GM21390 (cell line): Measurements from ENCODE around the gene TFCP2L1.
"Not testable (repeated sequence)": the region's sequence is repeated elsewhere in the genome, so short reads cannot be mapped to it uniquely, and the experiment has no call there.

Experiments used
- ATAC-seq: cut with Tn5 transposase; IDR thresholded peaks from one replicate; pipeline ENCODE4 v1.9.1; 2021; ENCODE audit not compliant: unreplicated experiment

Gene TFCP2L1

DNA sequence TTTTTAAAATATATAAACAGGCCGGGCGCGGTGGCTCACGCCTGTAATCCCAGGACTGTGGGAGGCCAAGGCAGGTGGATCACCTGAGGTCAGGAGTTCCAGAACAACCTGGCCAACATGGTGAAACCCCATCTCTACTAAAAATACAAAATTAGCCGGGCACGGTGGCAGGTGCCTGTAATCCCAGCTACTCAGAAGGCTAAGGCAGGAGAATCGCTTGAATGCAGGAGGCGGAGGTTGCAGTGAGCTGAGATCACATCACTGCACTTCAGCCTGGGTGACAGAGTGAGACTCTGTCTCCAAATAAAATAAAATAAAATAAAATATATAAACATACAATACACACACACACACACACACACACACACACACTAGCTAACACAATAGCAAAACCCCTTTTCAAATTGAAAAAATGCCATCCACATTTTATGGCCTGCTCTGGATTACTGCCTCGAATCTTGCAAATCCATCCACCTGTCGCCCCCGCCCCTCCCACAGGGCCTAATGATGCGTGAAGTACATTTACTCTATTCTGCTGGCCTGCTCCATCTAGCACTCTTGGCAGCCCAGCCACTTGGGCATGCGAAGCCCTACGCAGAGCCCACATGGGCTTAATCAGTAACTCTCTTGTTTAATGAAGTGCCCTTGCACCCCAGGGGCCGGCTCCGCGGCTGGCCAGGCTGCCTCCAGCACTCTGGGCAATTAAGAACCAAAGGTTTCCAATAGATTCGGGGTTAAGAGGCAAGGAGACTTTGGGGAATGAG lies 57.4 kb downstream of the TFCP2L1 start:
- not testable (repeated sequence) for ATAC-seq

DNA sequence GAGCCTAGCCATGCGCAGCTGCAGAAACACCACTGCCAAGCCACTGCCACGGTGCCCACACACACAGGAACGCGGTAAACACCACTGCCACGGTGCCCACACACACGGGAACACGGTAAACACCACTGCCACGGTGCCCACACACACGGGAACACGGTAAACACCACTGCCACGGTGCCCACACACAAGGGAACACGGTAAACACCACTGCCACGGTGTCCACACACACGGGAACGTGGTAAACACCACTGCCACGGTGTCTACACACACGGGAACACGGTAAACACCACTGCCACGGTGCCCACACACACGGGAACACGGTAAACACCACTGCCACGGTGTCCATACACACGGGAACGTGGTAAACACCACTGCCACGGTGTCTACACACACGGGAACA lies 59.3 kb downstream of the TFCP2L1 start:
- ATAC-seq: not testable (repeated sequence)

DNA sequence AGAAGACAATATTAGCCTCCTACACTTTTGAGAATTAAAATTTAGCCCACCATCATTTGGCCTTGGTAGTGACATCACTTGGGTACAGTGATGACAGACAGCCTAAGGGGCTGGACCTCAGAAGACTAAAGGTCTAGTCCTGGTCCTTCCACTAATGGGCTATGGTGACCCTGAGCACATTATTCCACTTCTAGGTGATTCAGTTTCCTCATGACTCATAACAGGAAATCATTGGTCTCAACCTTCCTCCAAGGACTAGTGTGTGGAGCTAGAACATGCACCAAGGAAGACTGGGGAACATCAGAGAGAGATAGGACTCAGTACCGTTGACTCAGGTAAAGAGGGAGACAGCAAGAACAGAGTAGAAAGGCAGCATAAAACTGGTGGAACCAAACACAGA lies 64.0 kb downstream of the TFCP2L1 start:
- ATAC-seq: no peak

DNA sequence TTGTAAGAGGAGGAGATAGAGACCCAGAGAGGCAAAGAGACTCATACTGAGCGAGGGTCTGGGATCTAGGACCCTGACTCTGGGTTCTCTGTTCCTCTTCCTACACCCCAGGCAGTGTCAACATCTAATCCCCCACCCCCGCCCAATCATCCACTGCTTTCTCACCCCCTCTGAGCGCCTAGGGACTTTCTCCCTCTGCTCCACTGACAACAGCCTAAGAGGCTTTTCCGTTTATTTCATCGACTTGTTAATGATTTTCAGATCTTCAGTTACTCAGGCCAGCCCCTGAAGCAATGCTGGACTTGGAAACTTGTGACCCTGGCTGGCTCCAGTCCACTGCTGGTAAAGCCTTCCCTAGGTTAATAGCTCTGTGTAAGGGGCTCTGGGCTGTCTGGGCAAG lies 65.1 kb downstream of the TFCP2L1 start:
- no peak for ATAC-seq

DNA sequence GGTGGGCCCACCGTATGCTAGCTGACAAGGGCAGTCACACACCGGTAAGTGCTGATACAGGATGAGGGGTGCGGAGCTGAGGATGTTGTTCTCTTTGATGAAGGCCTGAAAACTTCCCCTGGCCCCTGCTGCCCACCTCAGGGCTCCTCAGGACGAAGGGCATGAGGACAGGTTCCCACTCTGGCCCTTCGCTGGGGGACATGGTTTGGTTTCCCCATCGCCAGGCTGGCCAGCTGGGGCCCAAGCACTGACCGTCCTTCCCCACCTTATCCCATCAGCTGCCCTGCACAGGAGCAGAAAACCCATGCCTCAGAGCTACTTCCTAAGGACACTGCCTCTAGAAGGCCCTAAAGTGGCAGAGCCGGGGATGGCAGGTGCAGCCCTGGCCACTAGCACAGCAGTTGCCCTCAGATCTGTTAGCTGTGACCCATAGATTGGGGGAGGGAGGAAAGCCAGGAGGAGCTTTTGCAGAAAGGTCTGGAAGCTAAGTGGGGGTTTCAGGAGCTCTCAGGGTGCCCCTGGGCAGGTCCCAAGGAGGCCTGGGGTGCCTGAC lies 66.5 kb downstream of the TFCP2L1 start:
- ATAC-seq: no peak

DNA sequence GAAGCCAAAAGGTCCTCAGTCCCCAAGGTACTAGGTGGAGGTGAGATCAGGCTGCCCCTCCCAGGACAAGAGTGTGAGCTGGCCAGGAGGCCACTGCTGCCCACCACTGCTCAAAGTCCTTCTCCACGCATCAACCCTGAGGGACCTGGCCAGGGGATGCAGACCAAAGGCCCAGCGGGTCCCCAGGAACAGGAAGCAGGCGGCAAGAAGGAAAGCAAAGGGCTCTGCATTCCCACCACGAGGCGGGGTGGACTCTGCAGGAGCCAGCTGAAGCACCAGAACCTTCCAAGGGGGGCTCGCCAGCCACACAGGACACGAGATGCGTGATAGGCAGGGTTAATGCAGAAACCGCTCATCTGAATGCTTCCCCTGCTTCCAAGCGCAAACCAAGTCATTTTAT lies 67.4 kb downstream of the TFCP2L1 start:
- no peak for ATAC-seq

DNA sequence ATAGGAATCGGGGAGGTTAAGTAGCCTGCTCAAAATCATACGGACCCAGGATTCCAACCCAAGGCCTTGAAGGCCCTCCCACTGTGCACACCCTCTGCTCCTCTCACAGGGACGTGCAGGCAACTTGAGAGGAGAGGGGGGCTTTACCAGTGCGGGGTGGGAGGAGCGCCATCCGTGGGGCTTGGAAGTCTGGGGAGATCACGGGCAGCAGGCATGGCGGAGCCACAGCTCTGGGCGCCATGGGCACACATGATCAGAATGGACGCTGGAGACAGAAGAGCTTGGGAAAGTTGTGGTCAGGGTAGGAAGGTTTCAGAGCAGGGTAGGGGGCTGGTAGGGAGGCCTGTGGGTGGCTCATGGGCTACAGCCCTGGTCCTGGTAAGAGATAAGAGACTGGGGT lies 70.7 kb downstream of the TFCP2L1 start:
- ATAC-seq: no peak

DNA sequence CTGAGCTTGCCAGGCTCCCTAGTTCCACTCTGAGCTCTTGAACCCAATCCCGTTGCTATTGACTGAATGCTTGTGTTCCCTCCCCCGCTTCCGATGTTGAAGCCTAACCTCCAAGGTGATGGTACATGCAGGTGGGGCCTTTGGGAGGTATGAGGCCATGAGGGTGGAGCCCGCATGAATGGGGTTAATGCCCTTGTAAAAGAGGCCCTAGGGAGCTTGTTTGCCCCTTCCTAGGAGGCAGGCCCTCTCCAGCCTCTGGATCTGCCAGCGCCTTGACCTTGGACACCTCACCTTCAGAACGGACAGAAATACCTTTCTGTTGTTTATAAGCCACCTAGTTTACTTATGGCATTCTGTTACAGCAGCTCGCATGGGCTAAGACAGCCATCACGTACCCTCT lies 71.6 kb downstream of the TFCP2L1 start:
- no peak for ATAC-seq

DNA sequence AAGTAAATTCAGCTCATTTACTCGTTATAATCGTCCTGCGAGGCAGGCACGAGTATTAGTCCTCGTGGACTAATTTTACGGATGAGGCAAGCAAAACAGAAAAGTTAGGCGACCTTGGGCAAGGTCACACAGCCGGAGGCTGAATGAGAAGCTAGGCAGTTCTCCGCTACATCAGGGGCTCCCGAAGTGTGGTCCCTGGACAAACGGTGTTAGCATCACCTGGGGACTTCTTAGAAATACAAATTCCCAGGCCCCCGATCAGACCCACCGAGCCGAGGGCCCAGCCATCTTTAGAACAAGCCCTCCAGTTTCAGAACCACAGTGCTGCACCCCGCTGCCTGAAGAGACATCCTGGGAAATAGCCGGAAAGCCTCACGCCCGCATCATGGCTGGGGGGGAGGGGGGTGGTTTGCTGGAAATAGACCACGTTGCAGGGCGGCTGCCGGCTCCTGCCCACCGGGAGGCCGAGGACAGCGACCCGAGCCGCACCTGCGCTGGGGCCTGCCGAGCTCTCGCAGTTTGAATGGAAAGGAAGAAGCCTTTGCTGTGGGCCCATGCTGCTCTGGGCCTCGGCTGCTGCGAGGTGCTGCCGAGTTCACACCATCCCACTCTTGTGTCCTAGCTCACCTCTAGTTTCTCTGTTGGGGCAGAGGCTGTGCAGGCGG lies 72.2 kb downstream of the TFCP2L1 start:
- no peak for ATAC-seq

DNA sequence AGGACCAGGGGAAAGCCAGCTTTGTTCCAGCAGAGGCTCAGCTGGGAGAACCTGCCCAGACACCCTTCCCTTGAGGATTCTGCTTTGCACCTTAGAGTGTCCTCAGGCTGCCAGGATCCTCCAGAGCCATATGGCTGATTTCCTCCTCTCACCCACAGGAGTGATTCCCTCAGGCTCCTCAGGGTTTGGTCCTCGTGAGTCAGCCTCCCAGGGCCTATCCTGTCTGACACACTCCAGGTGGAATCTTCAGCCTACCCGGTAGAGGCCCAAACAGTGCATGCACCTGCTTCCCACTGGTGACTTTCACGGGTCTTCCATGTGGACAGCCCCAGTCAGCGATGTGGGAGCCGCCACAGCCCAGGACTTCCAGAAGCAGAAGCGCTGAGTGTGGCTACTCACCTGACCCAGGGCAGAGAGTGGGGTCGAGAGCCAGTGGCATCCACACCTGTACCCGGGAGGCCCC lies 73.3 kb downstream of the TFCP2L1 start:
- ATAC-seq: no peak

DNA sequence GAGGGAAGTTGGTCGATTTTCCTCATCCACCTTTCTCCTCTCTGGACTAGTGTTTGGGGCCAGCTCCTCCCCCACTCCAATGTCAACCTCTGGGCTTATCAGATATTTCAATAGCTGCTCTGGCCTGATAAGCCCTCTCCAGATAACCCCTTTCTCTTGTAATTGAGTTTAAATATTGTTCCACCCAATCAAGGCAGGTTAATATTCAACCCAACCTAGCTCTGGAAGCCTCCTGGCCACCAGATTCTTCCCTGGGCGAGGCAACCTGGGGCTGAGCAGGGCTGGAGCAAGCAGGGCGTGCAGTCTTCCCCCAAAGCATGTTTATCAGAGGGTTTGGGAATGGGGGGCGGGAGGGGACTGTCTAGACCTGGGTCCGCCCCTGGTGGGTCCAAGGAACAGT lies 73.8 kb downstream of the TFCP2L1 start:
- no peak for ATAC-seq

DNA sequence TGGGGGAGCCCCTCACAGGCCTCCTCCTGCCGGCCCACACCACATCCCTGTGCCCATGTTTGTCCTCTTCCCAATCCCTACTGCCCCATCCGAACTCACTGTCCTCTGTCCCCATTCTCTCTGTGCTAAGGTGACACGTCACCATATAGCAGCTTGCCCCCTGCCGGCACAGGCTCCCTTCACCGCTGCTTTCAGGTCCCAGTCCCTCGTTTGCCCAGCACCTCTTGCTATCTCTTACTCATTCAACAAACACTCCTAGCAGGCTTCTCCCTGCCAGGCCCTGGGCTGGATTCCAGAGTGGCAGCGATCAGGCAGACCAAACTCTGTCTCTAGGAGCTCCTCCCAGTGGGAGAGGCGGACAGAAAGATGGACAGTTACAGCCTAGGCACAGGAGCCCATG lies 74.3 kb downstream of the TFCP2L1 start:
- no peak for ATAC-seq

DNA sequence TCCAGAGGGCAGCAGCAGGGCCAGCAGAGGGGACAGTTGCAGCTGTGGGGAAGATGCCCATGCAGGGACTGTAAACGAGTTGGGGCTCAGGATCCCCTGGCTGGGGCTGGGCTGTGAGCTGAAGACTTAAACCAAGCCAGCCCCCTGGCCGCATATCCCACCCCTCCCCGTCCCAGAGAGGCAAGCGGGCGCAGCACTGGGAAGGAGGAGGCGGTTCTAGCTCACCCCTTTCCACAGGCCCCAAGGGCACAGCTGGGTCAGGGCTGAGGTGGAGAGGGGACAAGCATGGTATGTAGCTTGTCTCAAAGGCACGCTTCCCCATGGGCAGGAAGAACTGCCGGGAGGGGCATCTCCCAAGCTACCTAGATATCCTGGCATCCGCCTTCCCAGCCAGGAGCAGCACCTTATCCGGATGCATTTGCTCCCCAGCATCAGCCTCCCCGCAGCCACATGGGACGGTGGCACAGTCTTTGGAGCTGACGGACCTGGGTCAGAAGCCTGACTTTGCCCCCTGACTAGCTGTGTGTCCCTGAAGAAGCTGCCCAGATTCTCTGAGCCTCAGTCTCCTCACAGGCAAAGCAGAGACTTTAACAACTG lies 75.9 kb downstream of the TFCP2L1 start:
- no peak for ATAC-seq

DNA sequence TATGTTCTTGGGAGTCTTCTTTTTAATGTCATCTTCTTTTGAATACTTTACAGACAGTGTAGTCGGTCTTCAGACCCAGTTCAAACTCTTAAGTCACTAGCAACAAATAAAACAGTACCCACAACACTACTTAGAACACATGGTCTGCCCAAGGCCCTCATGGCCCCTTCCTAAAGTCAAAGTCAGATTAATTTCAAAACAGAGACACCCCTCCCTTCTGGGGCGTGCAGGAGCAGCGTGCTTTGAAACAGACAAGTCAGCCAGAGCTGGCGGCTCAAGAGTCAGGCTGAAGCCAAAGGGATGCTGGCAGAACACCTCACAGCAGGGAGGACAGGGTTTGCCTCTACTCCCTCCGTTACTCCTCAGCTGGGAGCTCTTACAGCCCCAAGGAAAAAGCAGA lies 77.5 kb downstream of the TFCP2L1 start:
- no peak for ATAC-seq

DNA sequence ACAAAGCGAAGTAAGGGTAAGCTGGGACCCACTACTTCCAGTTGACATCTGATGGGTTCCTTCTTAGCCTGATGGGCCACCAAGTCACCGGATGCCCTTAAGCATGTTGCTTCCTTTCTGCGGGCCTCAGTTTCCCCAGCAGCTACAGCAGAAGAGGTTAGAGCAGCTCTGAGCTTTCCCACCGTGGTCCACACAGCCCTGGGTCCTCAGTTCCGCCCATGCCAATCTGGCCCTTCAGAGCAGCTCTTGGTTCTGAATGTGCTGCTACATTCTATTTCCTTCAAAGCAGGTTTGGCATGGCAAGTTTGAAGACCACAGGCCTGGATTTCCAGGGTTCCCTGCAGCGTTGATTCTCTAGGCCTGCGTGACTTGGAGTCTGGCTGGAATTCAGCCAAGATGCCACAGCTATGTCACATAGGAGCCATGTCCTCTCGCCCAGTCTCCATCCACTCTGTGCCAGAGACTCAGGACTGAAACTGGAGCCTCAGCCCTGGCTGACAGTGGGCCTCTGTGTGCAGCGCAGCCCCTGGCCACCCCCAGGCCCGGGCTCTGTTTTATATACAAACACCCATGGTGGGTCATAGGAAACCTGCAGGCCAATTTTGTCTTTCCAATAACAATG lies 79.6 kb downstream of the TFCP2L1 start:
- ATAC-seq: no peak

DNA sequence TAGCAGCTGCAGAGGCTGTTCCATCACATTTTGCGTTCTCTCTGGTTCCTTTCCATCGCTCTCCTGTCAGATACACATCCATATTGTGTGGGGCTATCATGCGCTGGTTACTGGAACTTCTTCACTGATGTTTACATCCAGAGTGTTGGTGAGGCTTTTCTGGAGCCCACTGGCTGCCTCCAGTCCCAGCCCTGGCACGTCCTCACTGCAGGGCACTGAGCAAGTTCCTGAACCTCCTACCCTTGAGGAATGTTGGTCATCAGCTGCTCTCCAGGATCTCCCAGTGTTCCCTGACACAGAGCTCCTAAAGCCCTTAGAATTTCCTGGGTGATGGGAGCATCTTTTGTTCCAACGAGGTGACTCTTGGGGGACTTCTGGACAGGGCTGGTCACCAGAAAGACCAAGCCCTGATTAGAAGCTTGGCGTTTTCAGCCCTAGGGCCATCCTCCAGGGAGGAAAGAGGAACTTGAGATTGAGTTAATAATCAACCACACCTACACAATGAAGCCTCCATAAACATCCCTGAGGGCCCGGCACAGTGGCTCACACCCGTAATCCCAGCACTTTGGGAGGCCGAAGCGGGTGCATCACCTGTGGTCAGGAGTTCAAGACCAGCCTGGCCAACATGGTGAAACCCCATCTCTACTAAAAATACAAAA lies 81.3 kb downstream of the TFCP2L1 start:
- ATAC-seq: no peak

DNA sequence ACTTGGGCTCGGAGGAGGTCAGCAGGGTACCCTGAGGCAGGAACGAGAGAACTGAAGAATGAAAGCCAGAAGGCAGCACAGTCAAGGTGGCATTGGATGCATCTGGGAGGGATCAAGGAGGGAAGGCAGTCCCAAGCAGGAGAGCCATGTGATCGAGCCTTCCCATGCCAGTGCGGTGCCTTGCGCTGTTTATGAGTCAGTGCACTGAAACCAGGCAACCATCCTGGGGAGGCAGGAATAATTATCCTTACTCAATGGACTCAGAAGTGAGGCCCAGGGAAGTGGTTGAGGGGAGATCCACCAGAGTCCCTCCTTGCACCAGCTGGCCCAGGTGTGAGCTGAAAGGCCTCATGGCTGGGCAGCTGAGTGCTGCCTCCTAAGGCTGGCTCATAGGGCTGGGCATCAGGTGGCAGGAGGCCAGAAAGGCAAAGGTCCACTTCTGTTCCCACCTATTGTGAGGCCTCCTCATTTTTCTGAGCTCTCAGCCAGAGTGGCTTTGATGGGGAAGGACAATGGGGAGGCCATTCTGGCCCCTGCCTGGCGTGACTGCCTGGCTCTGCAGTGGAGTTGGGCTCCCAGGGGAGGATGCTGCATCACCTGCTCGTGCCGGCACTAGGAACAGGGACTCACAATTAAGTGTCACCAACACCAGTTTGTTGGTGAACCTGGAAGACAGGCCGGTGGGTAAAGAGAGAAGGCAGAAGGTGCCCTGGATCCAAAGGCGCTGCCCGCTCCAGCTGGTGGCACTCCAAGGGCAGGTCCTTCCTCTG lies 82.3 kb downstream of the TFCP2L1 start:
- ATAC-seq: no peak

DNA sequence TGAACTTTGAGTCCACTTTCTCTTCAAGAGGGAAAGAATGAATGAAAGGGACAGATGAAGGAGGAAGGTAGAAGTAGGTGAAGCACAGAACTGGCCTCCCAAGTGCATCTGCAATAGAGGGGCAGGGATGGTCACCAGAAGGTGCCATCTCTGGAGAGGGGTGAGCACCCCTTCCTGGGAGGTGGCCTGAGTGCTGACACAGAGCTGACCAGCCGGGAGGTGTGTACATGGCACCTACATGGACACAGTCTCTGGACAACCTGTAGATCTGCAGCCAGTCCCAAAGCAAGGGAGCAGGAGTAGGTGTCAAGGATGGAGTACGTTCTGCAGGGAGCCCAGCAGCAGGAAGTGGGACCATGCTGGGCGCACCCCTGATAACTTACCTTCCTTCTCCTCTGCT lies 83.2 kb downstream of the TFCP2L1 start:
- ATAC-seq: no peak

DNA sequence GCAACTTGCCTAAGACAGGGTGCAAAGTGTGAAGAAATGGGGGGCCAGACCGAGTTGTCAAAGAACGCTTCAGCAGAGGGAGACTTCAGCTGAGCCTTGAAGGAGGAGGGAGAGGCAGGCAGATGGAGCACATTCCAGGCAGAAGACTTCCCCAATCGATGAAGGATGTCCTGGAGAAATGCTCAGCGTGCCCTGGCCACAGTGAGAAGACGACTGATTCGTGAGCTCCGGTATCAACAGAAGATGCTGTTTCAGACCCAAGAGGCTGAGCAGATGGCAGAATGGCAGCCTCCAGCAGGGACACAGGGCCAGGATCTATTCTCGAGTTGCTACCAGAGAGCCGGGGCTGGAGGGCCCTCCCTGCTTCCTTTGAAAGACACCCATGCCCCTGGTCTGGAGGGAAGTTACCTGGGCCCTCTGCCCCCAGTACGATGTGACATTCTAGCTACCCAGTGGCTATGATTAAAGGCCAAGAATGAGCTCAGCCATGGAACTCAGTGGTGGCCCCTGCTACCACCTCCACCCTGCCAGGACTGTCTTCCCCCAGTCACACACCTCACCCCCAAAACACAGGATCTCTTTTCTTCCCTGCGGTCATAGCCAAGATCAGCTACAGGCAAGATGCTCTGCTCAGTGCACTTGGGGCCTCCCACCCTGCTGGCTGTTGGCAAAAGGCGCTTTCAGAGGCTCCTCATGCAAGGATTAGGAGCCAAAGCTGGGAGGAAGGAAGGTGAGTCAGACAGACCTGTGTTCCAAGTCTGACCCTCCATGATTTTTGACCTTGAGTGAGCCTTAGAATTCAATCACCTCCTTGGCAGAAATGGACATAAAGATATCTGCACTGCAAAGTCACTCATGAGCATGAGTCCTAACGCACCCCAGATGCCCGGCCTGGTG lies 84.3 kb downstream of the TFCP2L1 start:
- no peak for ATAC-seq
